Effector memory CD8-positive, alpha-beta T cell (primary cell): Measurements from ENCODE around the gene LEMD3.
"Not testable (repeated sequence)": the region's sequence is repeated elsewhere in the genome, so short reads cannot be mapped to it uniquely, and the experiment has no call there.

ENCODE experiments used
- ATAC-seq: fragments of 150-1000 bp; cut with Tn5 transposase; replicated peaks from 2 replicates; pipeline ENCODE4 v1.10.0; 2021; ENCODE audit warnings: mild to moderate bottlenecking, moderate library complexity
- DNase-seq, 3 experiments: peaks; one replicate each; pipeline ENCODE4 v3.0.0; 2021
- H3K27ac Mint-ChIP-seq, 2 donors: one replicate each; pipeline ENCODE4 v1.8.0; 2022; ENCODE audit warnings: mild to moderate bottlenecking in 2 of 2, mixed read lengths in 2 of 2, moderate library complexity in 2 of 2
- H3K27me3 Mint-ChIP-seq, 2 donors: one replicate each; pipeline ENCODE4 v1.8.0; 2022; ENCODE audit warnings: mixed read lengths in 2 of 2
- H3K36me3 Mint-ChIP-seq: one replicate; pipeline ENCODE4 v1.8.0; 2022; ENCODE audit warnings: mild to moderate bottlenecking, moderate library complexity, mixed read lengths; ENCODE audit not compliant: insufficient read depth
- H3K4me1 Mint-ChIP-seq, 2 donors: one replicate each; pipeline ENCODE4 v1.8.0; 2022; ENCODE audit warnings: low read depth in 2 of 2, mixed read lengths in 2 of 2
- H3K4me3 Mint-ChIP-seq, 2 donors: one replicate each; pipeline ENCODE4 v1.8.0; 2022; ENCODE audit warnings: mild to moderate bottlenecking in 2 of 2, mixed read lengths in 2 of 2, moderate library complexity in 2 of 2
- H3K9me3 Mint-ChIP-seq, 2 donors: one replicate each; pipeline ENCODE4 v1.8.0; 2022; ENCODE audit warnings: mixed read lengths in 2 of 2

LEMD3 gene

GRCh38 chr12:65282840-65283239, 113.5 kb downstream of the LEMD3 start:
- no peak overlapping the region for H3K4me3 Mint-ChIP-seq
- H3K9me3 Mint-ChIP-seq = no peaks in the 10 kb centered on the region
- no peaks in the 10 kb centered on the region for H3K4me1 Mint-ChIP-seq
- H3K27me3 Mint-ChIP-seq = peaks cover 32 to 46% of the 10 kb centered on the region in 2 donors
- DNase-seq (no peak), ATAC-seq (no peak)
- H3K27ac Mint-ChIP-seq = no peak overlapping the region
- H3K36me3 Mint-ChIP-seq = no peaks in the 10 kb centered on the region

GRCh38 chr12:65285532-65285931, 116.1 kb downstream of the LEMD3 start:
- not testable (repeated sequence) for H3K4me1 Mint-ChIP-seq, H3K36me3 Mint-ChIP-seq, ATAC-seq, H3K4me3 Mint-ChIP-seq, H3K9me3 Mint-ChIP-seq, DNase-seq, H3K27ac Mint-ChIP-seq
- peaks cover 12 to 32% of the 10 kb centered on the region in 2 donors for H3K27me3 Mint-ChIP-seq

- H3K4me3 Mint-ChIP-seq = no peak overlapping the region
- ATAC-seq = no peak
- no peak overlapping the region for H3K27ac Mint-ChIP-seq
- DNase-seq = no peak
- no peaks in the 10 kb centered on the region for H3K36me3 Mint-ChIP-seq
- H3K9me3 Mint-ChIP-seq = no peaks in the 10 kb centered on the region
- no peaks in the 10 kb centered on the region for H3K4me1 Mint-ChIP-seq
- H3K27me3 Mint-ChIP-seq = peaks cover 6 to 21% of the 10 kb centered on the region in 2 donors
These were observed 118.0 kb downstream of the LEMD3 start for GRCh38 chr12:65287426-65287825.

GRCh38 chr12:65292241-65292640, 122.9 kb downstream of the LEMD3 start:
- H3K9me3 Mint-ChIP-seq = peaks cover 0 to 1% of the 10 kb centered on the region in 2 donors
- no peaks in the 10 kb centered on the region for H3K36me3 Mint-ChIP-seq
- H3K27ac Mint-ChIP-seq = no peak overlapping the region
- peaks cover 12 to 30% of the 10 kb centered on the region in 2 donors for H3K27me3 Mint-ChIP-seq
- no peak for ATAC-seq
- H3K4me1 Mint-ChIP-seq = no peaks in the 10 kb centered on the region
- no peak for DNase-seq
- no peak overlapping the region for H3K4me3 Mint-ChIP-seq

GRCh38 chr12:65293735-65294134, 124.4 kb downstream of the LEMD3 start:
- Mint-ChIP-seq H3K27ac (no peak overlapping the region), H3K4me1 (no peaks in the 10 kb centered on the region), H3K27me3 (peaks cover 12 to 31% of the 10 kb centered on the region in 2 donors), H3K9me3 (peaks cover 0 to 1% of the 10 kb centered on the region in 2 donors), H3K4me3 (no peak overlapping the region), H3K36me3 (no peaks in the 10 kb centered on the region)
- DNase-seq = no peak
- ATAC-seq = no peak

- H3K36me3 Mint-ChIP-seq = no peaks in the 10 kb centered on the region
- no peaks in the 10 kb centered on the region for H3K4me1 Mint-ChIP-seq
- H3K27me3 Mint-ChIP-seq = peaks cover 21 to 37% of the 10 kb centered on the region in 2 donors
- ATAC-seq = no peak
- no peak for DNase-seq
- H3K27ac Mint-ChIP-seq = no peak overlapping the region
- H3K4me3 Mint-ChIP-seq = no peak overlapping the region
- H3K9me3 Mint-ChIP-seq = peaks cover 0 to 1% of the 10 kb centered on the region in 2 donors
These were observed 125.4 kb downstream of the LEMD3 start for GRCh38 chr12:65294641-65295262.

- H3K27me3 Mint-ChIP-seq = peaks cover 24 to 33% of the 10 kb centered on the region in 2 donors
- H3K4me1 Mint-ChIP-seq = no peaks in the 10 kb centered on the region
- H3K27ac Mint-ChIP-seq = no peak overlapping the region
- H3K36me3 Mint-ChIP-seq = no peaks in the 10 kb centered on the region
- ATAC-seq (no peak), DNase-seq (no peak)
- H3K4me3 Mint-ChIP-seq = no peak overlapping the region
- peaks cover 0 to 1% of the 10 kb centered on the region in 2 donors for H3K9me3 Mint-ChIP-seq
These were observed 127.3 kb downstream of the LEMD3 start for GRCh38 chr12:65296508-65297265.
